Measurements from ENCODE around the gene SLC39A9. TPM values are rescaled to one million over a fixed set of nuclear protein-coding genes. Genes with fewer than 3 reads are reported as not detected.
A peak's percentile ranks its signal among the peaks of the same experiment; 100 is the strongest.
"Not testable (repeated sequence)": the region's sequence is repeated elsewhere in the genome, so short reads cannot be mapped to it uniquely, and the experiment has no call there.

Gene SLC39A9
- polyA plus RNA-seq, 2 donors: 18.1 to 19.4 TPM

DNA sequence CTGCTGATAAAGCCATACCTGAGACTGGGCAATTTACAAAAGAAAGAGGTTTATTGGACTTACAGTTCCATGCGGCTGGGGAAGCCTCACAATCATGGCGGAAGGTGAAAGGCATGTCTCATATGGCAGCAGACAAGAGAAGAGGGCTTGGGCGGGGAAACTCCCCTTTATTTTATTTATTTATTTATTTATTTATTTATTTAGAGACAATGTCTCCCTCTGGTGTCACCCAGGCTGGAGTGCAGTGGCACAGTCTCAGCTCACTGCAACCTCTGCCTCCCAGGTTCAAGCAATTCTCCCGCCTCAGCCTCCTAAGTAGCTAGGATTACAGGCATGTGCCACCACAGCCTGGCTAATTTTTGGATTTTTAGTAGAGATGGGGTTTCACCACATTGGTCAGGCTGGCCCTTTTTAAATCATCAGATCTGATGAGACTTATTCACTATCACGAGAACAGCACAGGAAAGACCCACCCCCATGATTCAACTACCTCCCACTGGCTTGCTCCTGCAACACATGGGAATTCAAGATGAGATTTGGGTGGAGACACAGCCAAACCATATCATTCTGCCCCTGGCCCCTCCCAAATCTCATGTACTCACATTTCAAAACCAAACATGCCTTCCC lies 78.4 kb downstream of the SLC39A9 start:
- H3K27me3 ChIP-seq (ENCODE audit: control insufficient read depth in 1 of 2, insufficient read depth in 2 of 2, low read length in 2 of 2); H3K36me3 ChIP-seq (ENCODE audit: control insufficient read depth in 2 of 2, insufficient read depth in 2 of 2, low read length in 1 of 2); H3K4me1 ChIP-seq (ENCODE audit: control insufficient read depth in 2 of 2, insufficient read depth in 2 of 2, low read length in 1 of 2); H3K4me3 ChIP-seq (ENCODE audit: low read depth in 1 of 2, low read length in 2 of 2); H3K9me3 ChIP-seq (ENCODE audit: control insufficient read depth in 2 of 2, insufficient read depth in 1 of 2, low read depth in 1 of 2, low read length in 1 of 2); H3K27ac ChIP-seq (ENCODE audit: low read depth in 2 of 2, low read length in 1 of 2): not testable (repeated sequence)
- WGBS, 2 donors: 96% methylated on average over 5 of the region's 5 CpGs

GRCh38 chr14:69478055-69478454 lies 79.6 kb downstream of the SLC39A9 start:
- H3K27ac ChIP-seq (ENCODE audit: low read depth in 2 of 2, low read length in 1 of 2); H3K27me3 ChIP-seq (ENCODE audit: control insufficient read depth in 1 of 2, insufficient read depth in 2 of 2, low read length in 2 of 2); H3K9me3 ChIP-seq (ENCODE audit: control insufficient read depth in 2 of 2, insufficient read depth in 1 of 2, low read depth in 1 of 2, low read length in 1 of 2); H3K36me3 ChIP-seq (ENCODE audit: control insufficient read depth in 2 of 2, insufficient read depth in 2 of 2, low read length in 1 of 2); H3K4me3 ChIP-seq (ENCODE audit: low read depth in 1 of 2, low read length in 2 of 2); H3K4me1 ChIP-seq (ENCODE audit: control insufficient read depth in 2 of 2, insufficient read depth in 2 of 2, low read length in 1 of 2): not testable (repeated sequence)
- WGBS, 2 donors: 76 to 90% methylated on average over 2 of the region's 2 CpGs

DNA sequence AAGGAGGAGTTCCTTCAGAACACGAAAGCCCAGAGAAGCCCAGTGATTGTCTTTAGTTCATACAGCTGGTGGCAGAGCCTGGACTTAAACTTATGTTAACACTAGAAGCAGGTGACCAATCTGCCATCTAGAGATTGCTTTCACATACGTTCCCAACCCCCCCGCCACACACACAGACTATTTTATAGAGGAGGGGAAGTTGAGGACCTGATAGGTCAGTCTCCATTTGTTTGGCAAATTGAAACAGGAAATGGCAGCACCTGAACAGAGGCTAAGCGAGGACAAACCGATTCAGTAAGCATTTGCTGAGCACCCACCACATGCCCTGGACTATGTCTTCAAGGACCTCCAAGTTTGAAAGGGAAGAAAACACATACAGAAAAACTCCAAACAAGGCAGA lies 81.2 kb downstream of the SLC39A9 start:
- WGBS, 2 donors: 90 to 93% methylated on average over 5 of the region's 5 CpGs
- Histone ChIP-seq H3K27me3 (ENCODE audit: control insufficient read depth in 1 of 2, insufficient read depth in 2 of 2, low read length in 2 of 2) (peaks cover 0 to 4% of the 10 kb centered on the region in 2 donors), H3K9me3 (ENCODE audit: control insufficient read depth in 2 of 2, insufficient read depth in 1 of 2, low read depth in 1 of 2, low read length in 1 of 2) (no peaks in the 10 kb centered on the region)

DNA sequence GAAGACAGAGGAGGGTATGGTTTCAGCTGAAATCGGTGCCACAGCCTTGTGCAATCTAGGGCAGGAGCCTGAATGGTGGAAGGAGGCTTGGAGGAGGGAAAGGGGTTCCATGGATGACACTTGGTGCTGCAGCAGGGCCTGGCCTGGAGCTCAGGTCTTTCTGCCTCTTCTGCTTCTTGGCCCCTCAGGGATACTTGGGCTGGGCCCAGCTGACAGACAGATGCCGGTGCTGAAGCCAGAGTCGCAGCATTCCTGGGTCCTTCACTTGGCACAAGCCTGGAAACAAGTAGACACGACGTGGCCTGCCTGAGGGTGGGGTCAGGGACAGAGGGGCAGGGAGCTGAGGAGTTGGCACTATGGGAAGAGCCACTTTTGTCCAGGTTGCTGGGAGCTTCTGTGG lies 81.6 kb downstream of the SLC39A9 start:
- H3K4me3 ChIP-seq (ENCODE audit: low read depth in 1 of 2, low read length in 2 of 2): no peak overlapping the region
- peaks cover 0 to 7% of the 10 kb centered on the region in 2 donors for H3K27me3 ChIP-seq (ENCODE audit: control insufficient read depth in 1 of 2, insufficient read depth in 2 of 2, low read length in 2 of 2)
- H3K27ac ChIP-seq (ENCODE audit: low read depth in 2 of 2, low read length in 1 of 2): no peak overlapping the region
- no peaks in the 10 kb centered on the region for H3K9me3 ChIP-seq (ENCODE audit: control insufficient read depth in 2 of 2, insufficient read depth in 1 of 2, low read depth in 1 of 2, low read length in 1 of 2)
- 56 to 66% methylated on average over 5 of the region's 5 CpGs for WGBS, 2 donors
- peaks cover 8 to 9% of the 10 kb centered on the region in 2 donors for H3K4me1 ChIP-seq (ENCODE audit: control insufficient read depth in 2 of 2, insufficient read depth in 2 of 2, low read length in 1 of 2)
- H3K36me3 ChIP-seq (ENCODE audit: control insufficient read depth in 2 of 2, insufficient read depth in 2 of 2, low read length in 1 of 2): no peaks in the 10 kb centered on the region

More for the DNA sequence above, 81.2 kb downstream of the SLC39A9 start:
- Histone ChIP-seq H3K4me3 (ENCODE audit: low read depth in 1 of 2, low read length in 2 of 2) (no peak overlapping the region), H3K36me3 (ENCODE audit: control insufficient read depth in 2 of 2, insufficient read depth in 2 of 2, low read length in 1 of 2) (no peaks in the 10 kb centered on the region), H3K4me1 (ENCODE audit: control insufficient read depth in 2 of 2, insufficient read depth in 2 of 2, low read length in 1 of 2) (peaks cover 4 to 6% of the 10 kb centered on the region in 2 donors), H3K27ac (ENCODE audit: low read depth in 2 of 2, low read length in 1 of 2) (no peak overlapping the region)

- peaks cover 0 to 10% of the 10 kb centered on the region in 2 donors for H3K27me3 ChIP-seq (ENCODE audit: control insufficient read depth in 1 of 2, insufficient read depth in 2 of 2, low read length in 2 of 2)
- WGBS, 2 donors: 77 to 83% methylated on average over 5 of the region's 5 CpGs
- H3K36me3 ChIP-seq (ENCODE audit: control insufficient read depth in 2 of 2, insufficient read depth in 2 of 2, low read length in 1 of 2): no peaks in the 10 kb centered on the region
- peaks cover 8 to 9% of the 10 kb centered on the region in 2 donors for H3K4me1 ChIP-seq (ENCODE audit: control insufficient read depth in 2 of 2, insufficient read depth in 2 of 2, low read length in 1 of 2)
- H3K4me3 ChIP-seq (ENCODE audit: low read depth in 1 of 2, low read length in 2 of 2): no peak overlapping the region
- no peak overlapping the region for H3K27ac ChIP-seq (ENCODE audit: low read depth in 2 of 2, low read length in 1 of 2)
- no peaks in the 10 kb centered on the region for H3K9me3 ChIP-seq (ENCODE audit: control insufficient read depth in 2 of 2, insufficient read depth in 1 of 2, low read depth in 1 of 2, low read length in 1 of 2)
Observed at GRCh38 chr14:69481815-69482568, 83.5 kb downstream of the SLC39A9 start.

GRCh38 chr14:69483765-69484443 lies 85.4 kb downstream of the SLC39A9 start:
- H3K9me3 ChIP-seq (ENCODE audit: control insufficient read depth in 2 of 2, insufficient read depth in 1 of 2, low read depth in 1 of 2, low read length in 1 of 2): no peaks in the 10 kb centered on the region
- peak overlapping the region; percentile 38 to 50 for H3K4me3 ChIP-seq (ENCODE audit: low read depth in 1 of 2, low read length in 2 of 2)
- H3K27ac ChIP-seq (ENCODE audit: low read depth in 2 of 2, low read length in 1 of 2): no peak overlapping the region
- no peaks in the 10 kb centered on the region for H3K36me3 ChIP-seq (ENCODE audit: control insufficient read depth in 2 of 2, insufficient read depth in 2 of 2, low read length in 1 of 2)
- WGBS, 2 donors: 3 to 4% methylated on average over 53 to 54 of the region's 54 CpGs
- peaks cover 2 to 10% of the 10 kb centered on the region in 2 donors for H3K27me3 ChIP-seq (ENCODE audit: control insufficient read depth in 1 of 2, insufficient read depth in 2 of 2, low read length in 2 of 2)
- H3K4me1 ChIP-seq (ENCODE audit: control insufficient read depth in 2 of 2, insufficient read depth in 2 of 2, low read length in 1 of 2): peaks cover 8 to 9% of the 10 kb centered on the region in 2 donors

DNA sequence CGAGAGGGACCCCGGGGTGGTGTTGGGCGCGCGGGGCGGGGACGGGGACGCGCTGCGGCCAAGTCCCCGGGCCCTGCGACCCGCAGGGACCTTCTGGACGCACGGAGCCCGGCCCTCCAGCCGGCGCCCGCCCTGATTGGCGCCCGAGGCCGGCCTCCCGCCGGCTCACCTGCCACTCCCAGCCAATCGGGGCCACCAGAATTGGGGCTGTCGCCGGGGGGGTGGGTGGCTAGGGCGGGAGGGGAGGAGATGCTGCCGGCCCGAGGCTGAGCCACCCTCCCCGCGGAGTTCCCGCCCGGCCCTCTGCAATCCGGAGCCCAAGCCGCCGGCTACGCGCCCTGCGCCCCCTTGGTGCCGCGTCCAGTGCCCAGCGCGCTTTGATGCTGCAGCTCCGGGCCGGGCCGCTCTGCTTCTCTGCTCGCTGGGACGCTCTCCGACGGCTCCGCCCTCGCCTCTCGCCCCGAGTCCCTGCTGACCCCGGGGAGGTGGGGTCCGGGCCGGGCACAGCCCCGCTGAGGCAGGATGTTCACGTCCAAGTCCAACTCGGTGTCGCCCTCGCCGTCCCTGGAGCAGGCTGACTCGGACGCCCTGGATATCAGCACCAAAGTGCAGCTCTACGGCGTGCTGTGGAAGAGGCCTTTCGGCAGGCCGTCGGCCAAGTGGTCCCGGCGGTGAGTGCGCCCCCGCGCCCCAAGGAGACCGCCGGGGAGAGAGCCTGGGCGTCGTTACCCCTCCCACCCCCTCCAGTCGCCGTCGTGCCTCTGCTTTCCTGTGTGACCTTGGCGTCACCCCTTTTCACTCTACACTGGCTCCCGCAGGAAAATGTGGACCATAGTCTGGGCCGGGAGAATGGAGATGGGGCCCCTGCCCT lies 86.2 kb downstream of the SLC39A9 start, which contains the start of gene PLEKHD1:
TSS of gene PLEKHD1 (plus strand) at position 285 of the 871 bp plus-strand sequence. CDS start at position 523, 238 bp downstream.
- peak within 1 kb of the TSS; percentile 38 to 50 for H3K4me3 ChIP-seq (ENCODE audit: low read depth in 1 of 2, low read length in 2 of 2)
- peaks cover 2 to 10% of the 10 kb centered on the region in 2 donors for H3K27me3 ChIP-seq (ENCODE audit: control insufficient read depth in 1 of 2, insufficient read depth in 2 of 2, low read length in 2 of 2)
- no peak within 1 kb of the TSS for H3K27ac ChIP-seq (ENCODE audit: low read depth in 2 of 2, low read length in 1 of 2)
- 4 to 5% methylated on average over 72 to 86 of the region's 86 CpGs for WGBS, 2 donors
- peaks cover 8 to 9% of the 10 kb centered on the region in 2 donors for H3K4me1 ChIP-seq (ENCODE audit: control insufficient read depth in 2 of 2, insufficient read depth in 2 of 2, low read length in 1 of 2)
- no peaks in the 10 kb centered on the region for H3K9me3 ChIP-seq (ENCODE audit: control insufficient read depth in 2 of 2, insufficient read depth in 1 of 2, low read depth in 1 of 2, low read length in 1 of 2)
- no peaks in the 10 kb centered on the region for H3K36me3 ChIP-seq (ENCODE audit: control insufficient read depth in 2 of 2, insufficient read depth in 2 of 2, low read length in 1 of 2)

- H3K27me3 ChIP-seq (ENCODE audit: control insufficient read depth in 1 of 2, insufficient read depth in 2 of 2, low read length in 2 of 2): peaks cover 2 to 10% of the 10 kb centered on the region in 2 donors
- H3K27ac ChIP-seq (ENCODE audit: low read depth in 2 of 2, low read length in 1 of 2): no peak overlapping the region
- no peaks in the 10 kb centered on the region for H3K36me3 ChIP-seq (ENCODE audit: control insufficient read depth in 2 of 2, insufficient read depth in 2 of 2, low read length in 1 of 2)
- H3K4me1 ChIP-seq (ENCODE audit: control insufficient read depth in 2 of 2, insufficient read depth in 2 of 2, low read length in 1 of 2): peaks cover 8 to 9% of the 10 kb centered on the region in 2 donors
- H3K9me3 ChIP-seq (ENCODE audit: control insufficient read depth in 2 of 2, insufficient read depth in 1 of 2, low read depth in 1 of 2, low read length in 1 of 2): no peaks in the 10 kb centered on the region
- H3K4me3 ChIP-seq (ENCODE audit: low read depth in 1 of 2, low read length in 2 of 2): no peak overlapping the region
- WGBS, 2 donors: 65 to 71% methylated on average over 11 of the region's 11 CpGs
Observed at GRCh38 chr14:69485315-69485660, 86.8 kb downstream of the SLC39A9 start.

- peaks cover 2 to 10% of the 10 kb centered on the region in 2 donors for H3K27me3 ChIP-seq (ENCODE audit: control insufficient read depth in 1 of 2, insufficient read depth in 2 of 2, low read length in 2 of 2)
Observed at GRCh38 chr14:69485701-69486100, 87.2 kb downstream of the SLC39A9 start.

More at GRCh38 chr14:69485701-69486100, 87.2 kb downstream of the SLC39A9 start:
- no peak overlapping the region for H3K4me3 ChIP-seq (ENCODE audit: low read depth in 1 of 2, low read length in 2 of 2)
- H3K27ac ChIP-seq (ENCODE audit: low read depth in 2 of 2, low read length in 1 of 2): no peak overlapping the region
- no peaks in the 10 kb centered on the region for H3K9me3 ChIP-seq (ENCODE audit: control insufficient read depth in 2 of 2, insufficient read depth in 1 of 2, low read depth in 1 of 2, low read length in 1 of 2)
- H3K36me3 ChIP-seq (ENCODE audit: control insufficient read depth in 2 of 2, insufficient read depth in 2 of 2, low read length in 1 of 2): no peaks in the 10 kb centered on the region
- 85 to 87% methylated on average over 6 of the region's 6 CpGs for WGBS, 2 donors
- H3K4me1 ChIP-seq (ENCODE audit: control insufficient read depth in 2 of 2, insufficient read depth in 2 of 2, low read length in 1 of 2): peaks cover 8 to 9% of the 10 kb centered on the region in 2 donors

Measured in esophagus (tissue), 2 donors.